Cardiac muscle cell (in vitro differentiated cells and primary cell): Measurements from ENCODE around the gene FAM98C. TPM values are rescaled to one million over a fixed set of nuclear protein-coding genes. Genes with fewer than 3 reads are reported as not detected.
A peak's percentile ranks its signal among the peaks of the same experiment; 100 is the strongest.

ENCODE experiments used
- DNase-seq, 2 donors: peaks; one replicate each; pipeline versions ENCODE4 v3.0.0 to v3.0.0-alpha.2; 2010 to 2017; ENCODE audit warnings: low read depth in 1 of 2, low spot score in 1 of 2
- H3K27ac ChIP-seq: fragments of 200-600 bp; sonication (generic); 2 replicates; pipeline ENCODE4 v1.5.1; 2016
- H3K27me3 ChIP-seq: fragments of 200-600 bp; sonication (generic); 2 replicates; pipeline ENCODE4 v1.6.0; 2016; ENCODE audit warnings: control low read depth
- H3K36me3 ChIP-seq: fragments of 200-600 bp; sonication (generic); 2 replicates; pipeline ENCODE4 v1.5.1; 2016; ENCODE audit warnings: control low read depth
- H3K4me1 ChIP-seq: fragments of 200-600 bp; sonication (generic); 2 replicates; pipeline ENCODE4 v1.8.1; 2017; ENCODE audit warnings: low read depth, mild to moderate bottlenecking, mixed run types
- H3K4me3 ChIP-seq: fragments of 200-600 bp; sonication (generic); 2 replicates; pipeline ENCODE4 v1.5.1; 2016; ENCODE audit warnings: mild to moderate bottlenecking
- H3K9me3 ChIP-seq: fragments of 200-600 bp; sonication (generic); 2 replicates; pipeline ENCODE4 v1.5.1; 2017; ENCODE audit warnings: low read depth, mild to moderate bottlenecking, control low read depth
- CTCF ChIP-seq: IDR thresholded peaks from 2 replicates; pipeline ENCODE4 v1.5.1; 2012; ENCODE audit warnings: low read depth, mild to moderate bottlenecking, low read length
- polyA plus RNA-seq: library from polyadenylated mRNA; unstranded; fragments of >200 nt; fragmentation: Nextera tagmentation; extraction: Ambion mirVana; gene quantifications from 2 replicates; pipeline ENCODE4 v1.2.1, GENCODE V29; 2016
- total RNA-seq: library from RNA; depleted of rRNA; stranded (reverse); fragments of >200 nt; gene quantifications from 2 replicates; pipeline ENCODE4 v1.2.3, GENCODE V29; 2016

Gene FAM98C
- total and polyA plus RNA-seq, 2 experiments from 2014 or later = 20.0 to 35.3 TPM

GRCh38 chr19:38412491-38412890, 9.6 kb downstream of the FAM98C start:
- no peaks in the 10 kb centered on the region for H3K9me3 ChIP-seq
- no peaks in the 10 kb centered on the region for H3K27me3 ChIP-seq
- peaks cover 6% of the 10 kb centered on the region for H3K4me1 ChIP-seq
- TF ChIP-seq CTCF = no peak
- H3K27ac ChIP-seq = no peak overlapping the region
- no peak for DNase-seq
- H3K36me3 ChIP-seq = no peaks in the 10 kb centered on the region
- no peak overlapping the region for H3K4me3 ChIP-seq

- no peak overlapping the region for H3K4me3 ChIP-seq
- peaks cover 6% of the 10 kb centered on the region for H3K4me1 ChIP-seq
- peak in 1 of 2 donors; percentile 45 for DNase-seq
- no peaks in the 10 kb centered on the region for H3K27me3 ChIP-seq
- no peak overlapping the region for H3K27ac ChIP-seq
- H3K9me3 ChIP-seq = no peaks in the 10 kb centered on the region
- H3K36me3 ChIP-seq = no peaks in the 10 kb centered on the region
- TF ChIP-seq CTCF = no peak
Observed at GRCh38 chr19:38412961-38413360, 10.1 kb downstream of the FAM98C start.

- no peak overlapping the region for H3K27ac ChIP-seq
- TF ChIP-seq CTCF = no peak
- no peak for DNase-seq
- H3K27me3 ChIP-seq = no peaks in the 10 kb centered on the region
- H3K9me3 ChIP-seq = no peaks in the 10 kb centered on the region
- H3K4me1 ChIP-seq = peaks cover 6% of the 10 kb centered on the region
- H3K36me3 ChIP-seq = no peaks in the 10 kb centered on the region
- H3K4me3 ChIP-seq = no peak overlapping the region
Observed at GRCh38 chr19:38413416-38413815, 10.5 kb downstream of the FAM98C start.

GRCh38 chr19:38417146-38417543, 14.3 kb downstream of the FAM98C start:
- Histone ChIP-seq H3K9me3 (no peaks in the 10 kb centered on the region), H3K4me3 (no peak overlapping the region), H3K4me1 (peaks cover 6% of the 10 kb centered on the region), H3K27me3 (peaks cover 6% of the 10 kb centered on the region), H3K36me3 (no peaks in the 10 kb centered on the region), H3K27ac (no peak overlapping the region)
- DNase-seq = no peak
- no peak for TF ChIP-seq CTCF

GRCh38 chr19:38417544-38418506, 14.9 kb downstream of the FAM98C start:
- Histone ChIP-seq H3K4me1 (peaks cover 4% of the 10 kb centered on the region), H3K27me3 (peaks cover 6% of the 10 kb centered on the region), H3K9me3 (no peaks in the 10 kb centered on the region), H3K36me3 (no peaks in the 10 kb centered on the region), H3K27ac (no peak overlapping the region), H3K4me3 (peak overlapping the region; percentile 31)
- no peak for TF ChIP-seq CTCF
- DNase-seq = peak; percentile 43 to 48
